ENCODE measurements around the gene MMP25. TPM values are rescaled to one million over a fixed set of nuclear protein-coding genes. Genes with fewer than 3 reads are reported as not detected.

Gene MMP25
- total RNA-seq, 1 donor from 2014 or later, result 0.13 TPM

- Mint-ChIP-seq H3K36me3 (ENCODE audit: low read depth) (no peaks in the 10 kb centered on the region), H3K4me1 (peaks cover 33% of the 10 kb centered on the region), H3K27me3 (no peaks in the 10 kb centered on the region), H3K27ac (peak overlapping the region; percentile 66), H3K4me3 (peak overlapping the region; percentile 80), H3K9me3 (no peaks in the 10 kb centered on the region)
- POLR2A ChIA-PET, result interaction anchor here (0.7 to 2.9 kb wide), 7 partner anchors 26 to 405 kb away, joined by 3 to 16 read pairs (median 3); partner anchors contain the start of gene ZNF213
- no peak for ATAC-seq (ENCODE audit: low read depth)
- no peak for DNase-seq
- CTCF ChIA-PET, result interaction anchor here (1.7 to 1.8 kb wide), 2 partner anchors 23 to 27 kb away, joined by 5 to 13 read pairs; no protein-coding TSS in a partner anchor
- TF ChIP-seq CTCF (IDR thresholded peaks at IDR 0.05), result no peak
- intact Hi-C loops (cut with micrococcal nuclease), result loop anchor here (2.0 kb wide), 1 partner anchor 400 kb away; the partner anchor contains the start of gene CLUAP1
Measured at GRCh38 chr16:3101018-3101840, 54.9 kb downstream of the MMP25 start.

GRCh38 chr16:3101841-3102470 lies 55.6 kb downstream of the MMP25 start:
- Mint-ChIP-seq H3K9me3 (no peaks in the 10 kb centered on the region), H3K27ac (no peak overlapping the region), H3K4me3 (peak overlapping the region; percentile 45), H3K36me3 (ENCODE audit: low read depth) (no peaks in the 10 kb centered on the region), H3K4me1 (peaks cover 33% of the 10 kb centered on the region), H3K27me3 (no peaks in the 10 kb centered on the region)
- ATAC-seq (ENCODE audit: low read depth) (no peak), DNase-seq (no peak)
- ChIA-PET POLR2A (interaction anchor here (0.6 to 2.9 kb wide), 9 partner anchors 27 to 1249 kb away, joined by 3 to 16 read pairs (median 6); partner anchors contain the start of gene ZNF213), CTCF (interaction anchor here (0.5 to 1.8 kb wide), 4 partner anchors 8 to 31 kb away, joined by 3 to 13 read pairs (median 4); no protein-coding TSS in a partner anchor)
- TF ChIP-seq CTCF (IDR thresholded peaks at IDR 0.05), result no peak
- intact Hi-C loops (cut with micrococcal nuclease), result loop anchor here (2.0 kb wide), 1 partner anchor 399 kb away; the partner anchor contains the start of gene CLUAP1

GRCh38 chr16:3106205-3106928 lies 60.0 kb downstream of the MMP25 start:
- peak; percentile 84 for DNase-seq
- Mint-ChIP-seq H3K9me3 (no peaks in the 10 kb centered on the region), H3K36me3 (ENCODE audit: low read depth) (no peaks in the 10 kb centered on the region), H3K4me3 (peak overlapping the region; percentile 79), H3K27me3 (peaks cover 1% of the 10 kb centered on the region), H3K4me1 (peaks cover 27% of the 10 kb centered on the region), H3K27ac (peak overlapping the region; percentile 73)
- TF ChIP-seq CTCF (IDR thresholded peaks at IDR 0.05), result no peak
- POLR2A ChIA-PET, result interaction anchor here (0.6 to 2.9 kb wide), 14 partner anchors 8 to 351 kb away, joined by 3 to 18 read pairs (median 6); partner anchors contain the start of genes FLYWCH1, NAA60, ZNF213 and ZNF263
- CTCF ChIA-PET, result interaction anchor here (1.8 to 2.2 kb wide), 2 partner anchors 11 to 23 kb away, joined by 7 to 8 read pairs; no protein-coding TSS in a partner anchor
- intact Hi-C loops (cut with micrococcal nuclease), result loop anchor here (1.0 kb wide), 3 partner anchors 18 to 86 kb away; partner anchors contain the start of gene TNFRSF12A
- ATAC-seq (ENCODE audit: low read depth), result peak; percentile 96

Other genes starting within 250 kb of the MMP25 start
- not detected in 2 replicates for gene PRSS41, start 248.1 kb upstream of the MMP25 start, total RNA-seq
- gene PRSS21, start 229.3 kb upstream of the MMP25 start, total RNA-seq, result 2.4 and 3.2 TPM in 2 replicates
- 0.33 TPM in 1 of 2 replicates, not detected in the other for gene ZG16B, start 216.3 kb upstream of the MMP25 start, total RNA-seq
- not detected in 2 replicates for gene PRSS22, start 188.4 kb upstream of the MMP25 start, total RNA-seq
- gene FLYWCH2, start 163.3 kb upstream of the MMP25 start, total RNA-seq, result 19.4 and 20.3 TPM in 2 replicates
- 53.5 and 59.9 TPM in 2 replicates for gene FLYWCH1, start 134.6 kb upstream of the MMP25 start, total RNA-seq
- 1.3 and 1.7 TPM in 2 replicates for gene KREMEN2, start 82.3 kb upstream of the MMP25 start, total RNA-seq
- 2.4 and 2.7 TPM in 2 replicates for gene PAQR4, start 77.2 kb upstream of the MMP25 start, total RNA-seq
- 3.8 and 4.3 TPM in 2 replicates for gene PKMYT1, start 66.1 kb upstream of the MMP25 start, total RNA-seq
- not detected in 2 replicates for gene CLDN9, start 33.6 kb upstream of the MMP25 start, total RNA-seq
- not detected in 2 replicates for gene CLDN6, start 28.4 kb upstream of the MMP25 start, total RNA-seq
- gene TNFRSF12A, start 26.2 kb upstream of the MMP25 start, total RNA-seq, result 0.47 and 1.0 TPM in 2 replicates
- gene HCFC1R1, start 22.6 kb upstream of the MMP25 start, total RNA-seq, result 17.7 and 20.4 TPM in 2 replicates
- gene THOC6, start 22.5 kb upstream of the MMP25 start, total RNA-seq, result 45.8 and 47.1 TPM in 2 replicates
- gene BICDL2, start 9.6 kb upstream of the MMP25 start, total RNA-seq, result not detected in 2 replicates
- 3.0 and 3.4 TPM in 2 replicates for gene IL32, start 19.1 kb downstream of the MMP25 start, total RNA-seq
- not detected in 2 replicates for gene ZSCAN10, start 52.7 kb downstream of the MMP25 start, total RNA-seq
- not detected in 2 replicates for gene ZNF205, start 66.0 kb downstream of the MMP25 start, total RNA-seq
- gene ZNF213, start 88.5 kb downstream of the MMP25 start, total RNA-seq, result 5.6 and 5.7 TPM in 2 replicates
- not detected in 2 replicates for gene OR1F1, start 141.6 kb downstream of the MMP25 start, total RNA-seq
- gene ZNF200, start 188.6 kb downstream of the MMP25 start, total RNA-seq, result 13.6 and 15.1 TPM in 2 replicates
- not detected in 2 replicates for gene MEFV, start 210.1 kb downstream of the MMP25 start, total RNA-seq
- 42.7 and 42.9 TPM in 2 replicates for gene ZNF263, start 236.9 kb downstream of the MMP25 start, total RNA-seq